Raji (cell line): ENCODE measurements around the gene APLN.

Experiments
- POLR2A ChIP-seq: IDR thresholded peaks from 2 replicates; pipeline ENCODE4 v1.6.1; 2011; ENCODE audit warnings: low read depth, low read length, control low read depth; ENCODE audit not compliant: insufficient read depth

APLN gene

DNA sequence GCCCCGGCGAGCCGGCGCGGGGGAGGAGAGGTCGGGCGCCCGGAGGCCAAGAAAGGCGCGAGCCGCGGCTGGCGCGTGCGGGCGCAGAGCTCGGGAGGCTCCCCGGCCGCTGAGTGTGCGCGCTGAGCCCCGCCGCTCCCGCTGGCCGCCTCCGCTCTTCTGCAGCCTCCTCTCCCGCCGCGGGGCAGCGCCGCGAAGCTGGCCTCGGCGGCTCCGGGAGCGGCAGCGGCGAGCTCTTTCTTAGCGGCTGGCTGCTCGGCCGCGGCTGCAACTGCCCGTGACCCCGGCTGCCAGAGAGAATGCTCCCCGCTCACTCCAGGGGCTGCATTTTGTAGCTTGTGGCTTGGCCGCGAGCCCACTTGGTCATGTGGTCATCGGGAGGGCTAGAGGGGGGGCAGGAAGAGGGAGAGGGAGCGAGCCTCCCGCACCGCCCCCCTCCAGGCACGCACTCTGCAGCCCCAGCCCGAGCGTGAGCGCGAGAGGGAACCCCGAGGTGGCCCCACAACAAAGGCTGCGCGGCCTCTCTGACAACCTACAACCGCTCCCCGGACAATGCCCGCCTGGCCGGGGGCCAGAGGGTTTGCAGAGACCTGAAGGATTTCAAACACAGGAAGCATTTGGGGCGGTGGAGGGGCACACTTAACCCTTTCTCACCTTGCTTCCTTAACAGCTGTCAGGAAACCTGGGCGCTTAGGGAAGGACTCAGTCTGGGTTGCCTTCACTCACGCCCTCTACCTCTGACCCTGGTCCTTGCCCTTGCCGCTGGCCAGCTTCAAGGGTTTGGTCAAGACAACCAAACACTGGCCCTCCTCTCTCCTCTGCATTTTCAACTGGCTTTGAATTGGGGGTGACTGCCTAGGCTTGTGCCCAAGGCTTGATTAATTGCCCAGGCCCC is at the start of gene APLN:
Gene APLN, minus strand, starts transcription at position 305 of the 895 bp plus-strand sequence. CDS start 326 bp downstream, outside the sequence.
- no peak for TF ChIP-seq POLR2A

DNA sequence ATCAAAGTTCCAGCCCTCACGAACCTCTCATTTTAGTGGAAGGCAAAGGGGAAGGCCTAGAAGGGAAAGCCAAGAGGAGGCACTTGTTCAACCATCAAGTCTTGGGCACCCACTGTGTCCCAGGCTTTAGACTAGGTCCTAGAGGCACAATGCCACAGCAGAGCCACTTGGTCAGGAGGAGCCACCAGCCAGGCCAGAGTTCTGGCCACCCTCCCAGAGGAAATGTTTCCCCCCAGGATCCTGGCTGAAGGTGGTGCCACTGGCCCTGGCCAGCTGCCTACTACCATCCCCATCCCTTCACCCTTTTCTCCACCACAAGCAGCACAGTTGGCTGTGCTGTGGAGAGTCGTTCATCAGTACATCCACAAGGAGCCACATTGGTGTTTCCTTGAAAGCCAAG is 49.7 kb upstream of the APLN start:
- TF ChIP-seq POLR2A = no peak

DNA sequence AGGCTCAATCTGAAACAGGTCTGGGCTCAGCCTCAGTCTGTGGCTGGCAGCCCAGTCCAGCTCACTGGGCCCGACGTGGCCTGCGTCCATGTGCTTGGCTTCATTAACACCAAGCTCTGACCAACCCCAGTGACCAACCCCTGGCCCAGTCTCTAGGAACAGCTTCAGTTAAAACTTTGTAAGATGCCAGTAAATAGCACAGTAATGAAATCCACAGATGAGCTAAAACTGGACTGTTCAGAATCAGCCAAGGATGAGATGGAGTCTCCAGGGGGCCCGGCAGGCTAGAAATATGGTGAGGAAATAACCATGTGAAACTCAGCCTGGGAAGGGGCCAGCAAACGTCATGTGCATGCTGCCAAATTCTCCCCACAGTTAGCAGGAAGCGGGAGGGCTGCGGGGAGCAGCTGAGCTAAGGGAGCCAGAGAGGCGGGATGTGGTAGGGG is 46.9 kb upstream of the APLN start:
- TF ChIP-seq POLR2A = no peak

- TF ChIP-seq POLR2A = no peak
Observed at GRCh38 chrX:129700536-129700935, 45.8 kb upstream of the APLN start.

DNA sequence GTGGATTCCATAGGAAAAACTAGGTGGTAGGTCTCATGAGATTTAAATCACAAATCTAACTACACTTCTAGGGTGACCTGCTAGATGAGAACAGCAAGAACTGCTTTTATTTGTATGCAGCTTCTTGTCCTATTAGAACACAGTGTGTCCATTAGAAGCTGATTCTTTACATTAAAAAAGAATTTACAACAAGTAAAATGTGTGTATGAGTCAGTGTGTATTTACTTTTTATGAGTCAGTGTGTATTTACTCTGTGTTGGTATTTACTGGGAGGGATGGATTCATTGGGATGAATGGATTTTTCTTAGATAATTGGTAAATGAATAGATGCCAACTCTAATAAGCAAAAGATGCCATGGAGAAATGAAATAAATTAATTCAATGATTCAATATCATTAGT is 43.4 kb upstream of the APLN start:
- TF ChIP-seq POLR2A = no peak

- no peak for TF ChIP-seq POLR2A
Observed at GRCh38 chrX:129697204-129697829, 42.6 kb upstream of the APLN start.

GRCh38 chrX:129696463-129697155 is 41.9 kb upstream of the APLN start:
- no peak for TF ChIP-seq POLR2A

GRCh38 chrX:129695937-129696336 is 41.2 kb upstream of the APLN start:
- TF ChIP-seq POLR2A = no peak

DNA sequence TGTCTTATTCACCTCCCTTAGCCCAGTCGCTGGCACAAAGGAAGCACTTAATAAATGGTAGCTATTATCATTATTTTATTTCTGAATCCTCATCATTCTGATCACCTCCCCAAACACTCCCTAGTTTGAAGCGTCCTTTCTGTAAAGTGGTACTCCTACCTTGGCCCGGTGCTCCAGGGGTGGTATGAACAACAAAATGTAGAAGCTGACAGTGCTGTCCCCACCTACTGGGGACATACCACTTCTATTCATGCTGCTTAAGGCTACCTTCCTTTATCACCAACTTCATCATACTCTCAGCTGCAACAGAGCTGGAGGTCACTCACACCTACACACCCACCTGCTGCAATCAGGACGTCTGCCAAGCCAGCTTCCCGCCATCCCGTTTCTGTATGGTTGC is 40.8 kb upstream of the APLN start:
- no peak for TF ChIP-seq POLR2A

DNA sequence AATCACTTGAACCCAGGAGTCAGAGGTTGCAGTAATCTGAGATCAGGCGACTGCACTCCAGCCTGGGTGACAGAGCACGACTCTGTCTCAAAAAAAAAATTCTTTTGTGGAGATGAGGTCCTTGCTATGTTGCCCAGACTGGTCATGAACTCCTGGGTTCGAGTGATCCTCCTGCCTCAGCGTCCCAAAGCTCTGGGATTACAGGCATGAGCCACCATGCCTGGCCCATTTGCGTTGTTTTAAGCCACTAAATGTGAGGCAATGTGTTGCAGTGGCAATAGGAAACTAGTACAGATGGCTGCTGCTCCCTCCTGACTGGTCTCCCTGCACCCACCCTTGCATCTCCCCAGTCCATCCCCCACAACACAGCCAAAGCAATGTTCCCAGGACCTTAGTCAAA is 40.0 kb upstream of the APLN start:
- TF ChIP-seq POLR2A = no peak

- TF ChIP-seq POLR2A = no peak
Observed at GRCh38 chrX:129693354-129693753, 38.6 kb upstream of the APLN start.

DNA sequence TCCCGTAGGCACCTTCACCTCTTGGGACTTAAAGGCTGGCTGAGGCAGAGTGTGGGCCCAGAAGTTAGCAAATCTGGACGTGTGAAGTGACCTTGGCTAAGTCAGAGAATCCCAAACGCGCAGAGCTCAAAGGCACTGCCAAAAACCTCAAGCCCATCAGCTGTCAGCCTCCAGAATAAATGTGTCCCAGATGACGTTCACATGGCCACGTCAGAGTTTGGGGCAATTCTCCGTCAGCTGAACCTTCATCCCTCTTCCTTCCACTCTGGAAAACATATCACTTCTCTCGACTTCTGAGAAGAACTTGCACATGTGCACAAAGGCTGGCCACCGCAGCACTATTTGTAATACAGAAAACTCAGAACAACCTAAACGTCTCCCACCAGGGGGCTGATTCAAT is 35.7 kb upstream of the APLN start:
- TF ChIP-seq POLR2A = no peak

- no peak for TF ChIP-seq POLR2A
Observed at GRCh38 chrX:129689796-129690195, 35.0 kb upstream of the APLN start.

GRCh38 chrX:129688097-129688496 is 33.3 kb upstream of the APLN start:
- no peak for TF ChIP-seq POLR2A

DNA sequence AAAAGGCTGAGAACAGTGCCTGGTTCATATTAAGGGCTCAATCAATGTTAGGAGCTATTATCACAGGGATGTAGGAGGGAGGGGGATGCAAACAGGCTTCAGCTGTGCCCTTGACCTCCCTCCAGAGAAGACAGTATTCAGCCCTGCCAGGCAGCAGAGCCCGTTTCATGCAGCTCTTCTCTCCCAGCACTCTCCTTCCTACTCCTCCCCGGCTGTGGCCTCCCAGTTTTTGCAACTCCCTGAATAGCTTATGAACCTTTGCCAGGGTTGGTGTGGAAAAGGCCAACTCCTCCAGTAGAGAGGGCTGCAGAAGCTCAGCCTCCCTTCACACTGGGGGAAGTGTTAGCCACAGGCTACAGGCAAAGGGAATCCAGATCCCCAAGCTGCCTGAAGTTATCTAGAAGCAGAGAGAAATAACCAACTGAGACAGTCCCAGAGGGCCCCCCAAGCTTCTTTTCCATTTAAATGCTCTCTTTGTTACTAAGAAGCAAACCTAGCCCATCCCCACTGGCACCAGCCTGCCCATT is 31.7 kb upstream of the APLN start:
- TF ChIP-seq POLR2A = no peak
